ENCODE results near the gene SPAG17.

DNA sequence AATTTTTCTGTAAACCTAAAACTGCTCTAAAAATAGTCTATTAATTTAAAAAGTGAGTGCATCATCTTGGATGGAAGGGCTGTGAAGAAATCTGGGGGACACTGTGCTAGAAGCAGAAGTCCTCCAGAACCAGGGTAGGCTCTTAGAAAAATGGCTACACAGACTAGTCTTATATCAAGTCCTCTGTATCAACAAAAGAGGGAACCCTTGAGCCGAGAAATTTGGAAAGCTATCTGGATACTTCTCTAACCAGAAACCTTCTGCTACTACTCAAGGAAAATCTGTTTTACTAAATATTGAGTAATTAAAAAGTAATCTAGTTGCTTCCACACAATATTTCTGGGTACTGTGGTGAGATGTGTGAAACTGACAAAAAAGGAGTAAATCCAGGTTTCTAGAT is 163.4 kb downstream of the SPAG17 start:
- TF ChIP-seq, protein P1, sequence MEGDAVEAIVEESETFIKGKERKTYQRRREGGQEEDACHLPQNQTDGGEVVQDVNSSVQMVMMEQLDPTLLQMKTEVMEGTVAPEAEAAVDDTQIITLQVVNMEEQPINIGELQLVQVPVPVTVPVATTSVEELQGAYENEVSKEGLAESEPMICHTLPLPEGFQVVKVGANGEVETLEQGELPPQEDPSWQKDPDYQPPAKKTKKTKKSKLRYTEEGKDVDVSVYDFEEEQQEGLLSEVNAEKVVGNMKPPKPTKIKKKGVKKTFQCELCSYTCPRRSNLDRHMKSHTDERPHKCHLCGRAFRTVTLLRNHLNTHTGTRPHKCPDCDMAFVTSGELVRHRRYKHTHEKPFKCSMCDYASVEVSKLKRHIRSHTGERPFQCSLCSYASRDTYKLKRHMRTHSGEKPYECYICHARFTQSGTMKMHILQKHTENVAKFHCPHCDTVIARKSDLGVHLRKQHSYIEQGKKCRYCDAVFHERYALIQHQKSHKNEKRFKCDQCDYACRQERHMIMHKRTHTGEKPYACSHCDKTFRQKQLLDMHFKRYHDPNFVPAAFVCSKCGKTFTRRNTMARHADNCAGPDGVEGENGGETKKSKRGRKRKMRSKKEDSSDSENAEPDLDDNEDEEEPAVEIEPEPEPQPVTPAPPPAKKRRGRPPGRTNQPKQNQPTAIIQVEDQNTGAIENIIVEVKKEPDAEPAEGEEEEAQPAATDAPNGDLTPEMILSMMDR (IDR thresholded peaks at IDR 0.05 in 4 of 5, conservative IDR thresholded peaks at IDR 0.05 in 1 of 5): no peak
- TF ChIP-seq POLR2A (IDR thresholded peaks at IDR 0.05): no peak

Measured in gastrocnemius medialis (tissue), 4 donors.